IMR-90 (cell line): ENCODE results near the gene SHE. TPM values are rescaled to one million over a fixed set of nuclear protein-coding genes. Genes with fewer than 3 reads are reported as not detected.

Experiments
- ATAC-seq: fragments of 200-7000 bp; cut with Tn5 transposase; 2 replicates; pipeline ENCODE4 v1.9.1; 2020; ENCODE audit warnings: low read depth, mild to moderate bottlenecking, moderate library complexity
- BruUV-seq: library from RNA; stranded (reverse); fragments of 400-500 nt; replicated peaks from 2 replicates; lab custom pipeline; 2021; lab: Mats Ljungman, UMichigan
- CTCF ChIA-PET: fragments of 300-600 bp; formaldehyde crosslinking; extraction: SDS; loops from one replicate; lab custom pipeline; 2021; ENCODE audit warnings: antibody characterized with exemption; lab: Yijun Ruan, JAX
- POLR2A ChIA-PET: fragments of 300-600 bp; sonication (Branson Sonifier 250); formaldehyde crosslinking; loops from one replicate; lab custom pipeline; 2022; ENCODE audit warnings: antibody characterized with exemption; ENCODE audit not compliant: unreplicated experiment; lab: Charles Lee
- DNase-seq: peaks from one replicate; pipeline ENCODE4 v3.0.0; 2013
- H2AFZ ChIP-seq: replicated peaks from 2 replicates; pipeline ENCODE3; 2013; ENCODE audit warnings: low read length, mild to moderate bottlenecking; ENCODE audit not compliant: poor library complexity
- H2AK5ac ChIP-seq: 2 replicates; pipeline ENCODE4 v1.6.1; 2013; ENCODE audit warnings: low read depth, low read length, inconsistent platforms
- H2AK9ac ChIP-seq: replicated peaks from 2 replicates; pipeline ENCODE3; 2013; ENCODE audit warnings: mild to moderate bottlenecking, low read depth, low read length, moderate library complexity; ENCODE audit not compliant: poor library complexity
- H2BK120ac ChIP-seq: 2 replicates; pipeline ENCODE4 v1.6.1; 2013; ENCODE audit warnings: low read depth, low read length, inconsistent platforms
- H2BK15ac ChIP-seq: 3 replicates; pipeline ENCODE4 v1.6.1; 2013; ENCODE audit warnings: low read depth, low read length, inconsistent platforms
- H2BK20ac ChIP-seq: 2 replicates; pipeline ENCODE4 v1.6.1; 2013; ENCODE audit warnings: low read depth, mild to moderate bottlenecking, inconsistent platforms, low read length, moderate library complexity
- H2BK5ac ChIP-seq: 2 replicates; pipeline ENCODE4 v1.6.1; 2013; ENCODE audit warnings: mild to moderate bottlenecking, low read depth, low read length, inconsistent platforms; ENCODE audit not compliant: poor library complexity, severe bottlenecking
- H3K14ac ChIP-seq: replicated peaks from 2 replicates; pipeline ENCODE4 v1.6.1; 2013; ENCODE audit warnings: low read depth, low read length, inconsistent platforms
- H3K18ac ChIP-seq: 2 replicates; pipeline ENCODE4 v1.6.1; 2013; ENCODE audit warnings: low read depth, low read length, control low read depth
- H3K23ac ChIP-seq: 2 replicates; pipeline ENCODE4 v1.6.1; 2013; ENCODE audit warnings: low read depth, low read length, inconsistent platforms
- H3K27ac ChIP-seq: 2 replicates; pipeline ENCODE4 v1.5.1; 2013; ENCODE audit warnings: mild to moderate bottlenecking, control low read depth, low read length; ENCODE audit not compliant: insufficient read depth
- H3K27me3 ChIP-seq: 2 replicates; pipeline ENCODE4 v1.6.1; 2013; ENCODE audit warnings: low read length; ENCODE audit not compliant: control insufficient read depth, insufficient read depth
- H3K36me3 ChIP-seq: 2 replicates; pipeline ENCODE4 v1.6.1; 2013; ENCODE audit warnings: low read length, mixed read lengths; ENCODE audit not compliant: control insufficient read depth, insufficient read depth
- H3K4ac ChIP-seq: 2 replicates; pipeline ENCODE4 v1.6.1; 2013; ENCODE audit warnings: low read depth, low read length, inconsistent platforms
- H3K4me1 ChIP-seq: 2 replicates; pipeline ENCODE4 v1.6.1; 2013; ENCODE audit warnings: low read length, mixed read lengths; ENCODE audit not compliant: control insufficient read depth, insufficient read depth
- H3K4me2 ChIP-seq: 2 replicates; pipeline ENCODE4 v1.6.1; 2013; ENCODE audit warnings: low read depth, mild to moderate bottlenecking, control low read depth, low read length, moderate library complexity
- H3K4me3 ChIP-seq: 2 replicates; pipeline ENCODE4 v1.5.1; 2013; ENCODE audit warnings: low read depth, mild to moderate bottlenecking, control low read depth, low read length, moderate library complexity; ENCODE audit not compliant: insufficient read depth
- H3K56ac ChIP-seq: 2 replicates; pipeline ENCODE4 v1.6.1; 2013; ENCODE audit warnings: low read length, inconsistent platforms; ENCODE audit not compliant: insufficient read depth; ENCODE audit errors: extremely low read depth
- H3K79me1 ChIP-seq, 2 experiments: 2 replicates each; pipeline ENCODE4 v1.6.1; 2013; ENCODE audit warnings: low read length in 2 of 2, inconsistent platforms in 1 of 2, low read depth in 1 of 2
- H3K9ac ChIP-seq: 2 replicates; pipeline ENCODE4 v1.6.1; 2013; ENCODE audit warnings: low read depth, low read length, control low read depth
- H3K9me1 ChIP-seq: 2 replicates; pipeline ENCODE4 v1.6.1; 2013; ENCODE audit warnings: low read length, inconsistent platforms; ENCODE audit not compliant: insufficient read depth
- H3K9me3 ChIP-seq: 2 replicates; pipeline ENCODE4 v1.6.1; 2013; ENCODE audit warnings: low read length; ENCODE audit not compliant: control insufficient read depth, insufficient read depth
- H4K20me1 ChIP-seq: 2 replicates; pipeline ENCODE4 v1.6.1; 2013; ENCODE audit warnings: low read length, inconsistent platforms; ENCODE audit not compliant: insufficient read depth
- H4K5ac ChIP-seq: 2 replicates; pipeline ENCODE4 v1.6.1; 2013; ENCODE audit warnings: mild to moderate bottlenecking, low read depth, low read length, control low read depth
- H4K8ac ChIP-seq, 2 experiments: 2 replicates each; pipeline ENCODE4 v1.6.1; 2013; ENCODE audit warnings: low read depth in 2 of 2, low read length in 2 of 2, control low read depth in 1 of 2, inconsistent platforms in 1 of 2
- H4K91ac ChIP-seq: 2 replicates; pipeline ENCODE4 v1.6.1; 2013; ENCODE audit warnings: low read depth, low read length, inconsistent platforms; ENCODE audit not compliant: insufficient read depth
- BHLHE40 ChIP-seq: fragments of 150-350 bp; IDR thresholded peaks from 2 replicates; pipeline ENCODE4 v1.6.1; 2016; ENCODE audit warnings: mild to moderate bottlenecking, low read depth, low read length
- CEBPB ChIP-seq: IDR thresholded peaks from 2 replicates; pipeline ENCODE4 v1.6.1; 2012; ENCODE audit warnings: low read depth, low read length, improper control_type of control experiment
- CHD1 ChIP-seq: IDR thresholded peaks from 2 replicates; pipeline ENCODE4 v1.6.1; 2012; ENCODE audit warnings: low read depth, low read length, improper control_type of control experiment
- CTCF ChIP-seq: conservative IDR thresholded peaks from 2 replicates; pipeline ENCODE4 v1.5.1; 2012; ENCODE audit warnings: mild to moderate bottlenecking, low read depth, low read length, improper control_type of control experiment
- ELK1 ChIP-seq: fragments of 150-350 bp; IDR thresholded peaks from 2 replicates; pipeline ENCODE4 v1.6.1; 2016; ENCODE audit warnings: low read depth, mild to moderate bottlenecking, low read length, moderate library complexity, borderline replicate concordance
- FOS ChIP-seq: fragments of 150-350 bp; IDR thresholded peaks from 2 replicates; pipeline ENCODE4 v1.6.1; 2016; ENCODE audit warnings: low read depth, low read length
- MAFK ChIP-seq: IDR thresholded peaks from 2 replicates; pipeline ENCODE4 v1.6.1; 2012; ENCODE audit warnings: low read depth, low read length, improper control_type of control experiment
- MAZ ChIP-seq: IDR thresholded peaks from 2 replicates; pipeline ENCODE4 v1.6.1; 2012; ENCODE audit warnings: low read depth, mild to moderate bottlenecking, low read length, improper control_type of control experiment, moderate library complexity, borderline replicate concordance
- MXI1 ChIP-seq: IDR thresholded peaks from 2 replicates; pipeline ENCODE4 v1.6.1; 2012; ENCODE audit warnings: low read depth, mild to moderate bottlenecking, low read length, moderate library complexity, borderline replicate concordance
- NFE2L2 ChIP-seq: fragments of 150-350 bp; IDR thresholded peaks from 2 replicates; pipeline ENCODE4 v1.6.1; 2016; ENCODE audit warnings: low read depth, mild to moderate bottlenecking, low read length
- POLR2A ChIP-seq: IDR thresholded peaks from 2 replicates; pipeline ENCODE4 v1.6.1; 2012; ENCODE audit warnings: mild to moderate bottlenecking, low read depth, low read length
- RAD21 ChIP-seq: IDR thresholded peaks from 2 replicates; pipeline ENCODE4 v1.6.1; 2012; ENCODE audit warnings: low read length, improper control_type of control experiment
- RCOR1 ChIP-seq: IDR thresholded peaks from 2 replicates; pipeline ENCODE4 v1.6.1; 2012; ENCODE audit warnings: mild to moderate bottlenecking, low read length, improper control_type of control experiment; ENCODE audit not compliant: insufficient replicate concordance
- RFX5 ChIP-seq: IDR thresholded peaks from 2 replicates; pipeline ENCODE4 v1.8.0; 2012; ENCODE audit warnings: low read depth, mild to moderate bottlenecking, low read length, moderate library complexity
- SMC3 ChIP-seq: fragments of 150-350 bp; IDR thresholded peaks from 2 replicates; pipeline ENCODE4 v1.6.1; 2016; ENCODE audit warnings: low read depth, mild to moderate bottlenecking, antibody characterized with exemption, low read length, moderate library complexity
- USF2 ChIP-seq: fragments of 150-350 bp; IDR thresholded peaks from 2 replicates; pipeline ENCODE4 v1.6.1; 2017; ENCODE audit warnings: mild to moderate bottlenecking, antibody characterized with exemption, low read length, low read depth
- WGBS, 2 experiments: methylation state at CpG; one replicate each; pipeline versions ENCODE4 v1.1.5 to v1.1.7; 2013; ENCODE audit warnings: missing lambda C conversion rate in 2 of 2; ENCODE audit not compliant: insufficient read length in 1 of 2; ENCODE audit errors: extremely low coverage in 2 of 2; 5-methylcytosine and 5-hydroxymethylcytosine counted together
- dilution Hi-C: fragments of 300-500 bp; cut with HindIII; formaldehyde crosslinking; loops from one replicate; pipeline ENCODE4 v1.14.3; 2018; ENCODE audit warnings: low sequenced_read_pairs; ENCODE audit not compliant: unreplicated experiment
- in situ Hi-C: fragments of 300-500 bp; cut with MboI; formaldehyde crosslinking; loops from 3 replicates; pipeline ENCODE4 v1.14.3; 2019; ENCODE audit warnings: low sequenced_read_pairs, inconsistent platforms, mixed read lengths
- intact Hi-C: fragments of 100-400 bp; cut with micrococcal nuclease; formaldehyde crosslinking; loops from 2 replicates; pipeline ENCODE4 v1.10.0; 2022
- polyA plus RNA-seq, 3 experiments: library from polyadenylated mRNA; depleted of rRNA; stranded (reverse); fragments of >200 nt; gene quantifications; 2 replicates each; pipeline ENCODE4 v1.2.3, GENCODE V29; 2012; ENCODE audit warnings: low replicate concordance in 1 of 3
- total RNA-seq: library from RNA; depleted of rRNA; stranded (reverse); fragments of >200 nt; gene quantifications from 2 replicates; pipeline ENCODE4 v1.2.3, GENCODE V29; 2012

Gene SHE
- total and polyA plus RNA-seq, 2 of the 4 experiments (the other 2 are of a cell fraction), result not detected

DNA sequence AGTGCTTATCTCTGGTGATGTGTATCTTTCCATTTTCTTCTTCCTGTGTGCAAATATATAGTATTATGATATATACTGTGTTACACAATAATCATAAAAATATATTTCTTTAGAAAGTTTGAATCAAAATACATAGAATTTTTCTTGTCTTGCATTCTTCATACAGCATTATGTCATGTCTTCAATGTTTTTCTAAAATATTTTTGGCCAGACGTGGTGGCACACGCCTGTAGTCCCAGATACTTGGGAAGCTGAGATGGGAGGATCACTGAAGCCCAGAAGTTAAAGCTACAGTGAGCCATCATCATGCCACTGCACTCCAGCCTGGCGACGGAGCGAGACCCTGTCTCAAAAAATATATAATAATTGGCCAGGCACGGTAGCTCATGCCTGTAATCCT, 55.4 kb downstream of the SHE start:
- Histone ChIP-seq H3K18ac (peak overlapping the region; percentile 96), H2BK5ac (peak overlapping the region; percentile 9), H3K9me1 (peaks cover 13% of the 10 kb centered on the region), H3K4me1 (peaks cover 27% of the 10 kb centered on the region), H2AK9ac (no peak overlapping the region), H3K56ac (no peak overlapping the region), H2BK120ac (peak overlapping the region; percentile 88), H3K36me3 (peaks cover 25% of the 10 kb centered on the region), H3K79me1 (no peaks in the 10 kb centered on the region), H3K27ac (peak overlapping the region; percentile 95; the same call in 1 of the 2 replicates), H2BK20ac (peak overlapping the region; percentile 88), H2BK15ac (peak overlapping the region; percentile 89; the same call in 1 of the 3 replicates), H3K27me3 (peaks cover 3% of the 10 kb centered on the region; the same call in 1 of the 2 replicates), H4K91ac (peak overlapping the region; percentile 82), H4K8ac (peak overlapping the region in 1 of 2 experiments; percentile 59; a peak in 2 of 4 replicates), H3K9ac (peak overlapping the region; percentile 24; the same call in 1 of the 2 replicates), H2AFZ (no peak overlapping the region), H4K20me1 (peaks cover 17% of the 10 kb centered on the region; the same call in 1 of the 2 replicates), H3K14ac (peak overlapping the region; percentile 48), H3K9me3 (no peaks in the 10 kb centered on the region), H2AK5ac (peak overlapping the region; percentile 92), H3K4ac (peak overlapping the region; percentile 76), H3K4me2 (no peak overlapping the region; the same call in 1 of the 2 replicates), H4K5ac (peak overlapping the region; percentile 42; the same call in 1 of the 2 replicates), H3K23ac (0 out of 2 replicates have a peak overlapping the region, but pooled peaks have one; percentile 18), H3K4me3 (no peak overlapping the region)
- no peak for ATAC-seq
- dilution Hi-C loops, result no loop called here
- WGBS, 2 experiments, result no CpG with 5 or more reads among the region's 6 CpGs
- no TSS peak for BruUV-seq
- in situ Hi-C loops, result no loop called here
- POLR2A ChIA-PET, result interaction anchor here (0.7 kb wide), 1 partner anchor 518 kb away, joined by 3 read pairs; no protein-coding TSS in a partner anchor
- intact Hi-C loops, result loop anchor here (1.0 to 10.0 kb wide), 5 partner anchors 15 to 172 kb away; partner anchors contain the start of gene HAX1
- TF ChIP-seq FOS (no peak), CHD1 (no peak), SMC3 (no peak), NFE2L2 (no peak), CTCF (no peak), MXI1 (no peak), RCOR1 (no peak), ELK1 (no peak), USF2 (no peak), RFX5 (no peak), POLR2A (no peak), RAD21 (no peak), CEBPB (no peak), MAFK (no peak), BHLHE40 (no peak), MAZ (no peak)
- CTCF ChIA-PET, result interaction anchor here (1.9 kb wide), 1 partner anchor 13 kb away, joined by 4 read pairs; no protein-coding TSS in a partner anchor
- no peak for DNase-seq
